Trophoblast cell (in vitro differentiated cells and primary cell): Measurements from ENCODE around the gene COA1.

Experiments
- DNase-seq, 2 donors: peaks; one replicate each; pipeline ENCODE4 v3.0.0-alpha.2; 2016
- H2AFZ ChIP-seq: 2 replicates; pipeline ENCODE4 v1.6.1; 2013; ENCODE audit warnings: low read length, moderate library complexity, mild to moderate bottlenecking; ENCODE audit not compliant: insufficient read depth, poor library complexity
- H2AK5ac ChIP-seq: 2 replicates; pipeline ENCODE4 v1.6.1; 2013; ENCODE audit warnings: mild to moderate bottlenecking, low read length
- H2BK120ac ChIP-seq: 2 replicates; pipeline ENCODE4 v1.6.1; 2013; ENCODE audit warnings: low read length, mild to moderate bottlenecking, moderate library complexity; ENCODE audit not compliant: insufficient read depth, poor library complexity
- H2BK12ac ChIP-seq: 2 replicates; pipeline ENCODE4 v1.6.1; 2013; ENCODE audit warnings: mild to moderate bottlenecking, low read length, moderate library complexity
- H2BK5ac ChIP-seq: 2 replicates; pipeline ENCODE4 v1.6.1; 2013; ENCODE audit warnings: low read length, low read depth, moderate library complexity, mild to moderate bottlenecking; ENCODE audit not compliant: poor library complexity
- H3K14ac ChIP-seq: 2 replicates; pipeline ENCODE4 v1.6.1; 2013; ENCODE audit warnings: mild to moderate bottlenecking, low read length
- H3K18ac ChIP-seq: 2 replicates; pipeline ENCODE4 v1.6.1; 2013; ENCODE audit warnings: mild to moderate bottlenecking, low read length
- H3K23ac ChIP-seq: 2 replicates; pipeline ENCODE4 v1.6.1; 2013; ENCODE audit warnings: low read length
- H3K27ac ChIP-seq: 2 replicates; pipeline ENCODE4 v1.5.1; 2013; ENCODE audit warnings: low read depth, mild to moderate bottlenecking, inconsistent platforms, low read length, moderate library complexity
- H3K27me3 ChIP-seq: 2 replicates; pipeline ENCODE4 v1.6.1; 2013; ENCODE audit warnings: inconsistent platforms, mild to moderate bottlenecking, low read length, moderate library complexity; ENCODE audit not compliant: insufficient read depth
- H3K36me3 ChIP-seq, 2 experiments: 1 replicate in 1 of 2; 2 replicates in 1 of 2; pipeline ENCODE4 v1.6.1; 2013; ENCODE audit warnings: low read length in 2 of 2, mild to moderate bottlenecking in 2 of 2, moderate library complexity in 1 of 2; ENCODE audit not compliant: insufficient read depth in 2 of 2, control insufficient read depth in 1 of 2
- H3K4ac ChIP-seq: 2 replicates; pipeline ENCODE4 v1.6.1; 2013; ENCODE audit warnings: low read depth, mild to moderate bottlenecking, low read length, moderate library complexity
- H3K4me1 ChIP-seq, 2 experiments: 1 replicate in 1 of 2; 2 replicates in 1 of 2; pipeline ENCODE4 v1.6.1; 2013; ENCODE audit warnings: low read length in 2 of 2, mild to moderate bottlenecking in 2 of 2, moderate library complexity in 1 of 2; ENCODE audit not compliant: insufficient read depth in 2 of 2, control insufficient read depth in 1 of 2
- H3K4me2 ChIP-seq: 2 replicates; pipeline ENCODE4 v1.6.1; 2013; ENCODE audit warnings: inconsistent platforms, mild to moderate bottlenecking, low read length, moderate library complexity
- H3K4me3 ChIP-seq: 2 replicates; pipeline ENCODE4 v1.5.1; 2013; ENCODE audit warnings: mild to moderate bottlenecking, low read depth, low read length, inconsistent platforms
- H3K79me1 ChIP-seq: one replicate; pipeline ENCODE4 v1.6.1; 2013; ENCODE audit warnings: low read length
- H3K79me2 ChIP-seq: 2 replicates; pipeline ENCODE4 v1.6.1; 2013; ENCODE audit warnings: low read length, mild to moderate bottlenecking; ENCODE audit not compliant: control insufficient read depth, insufficient read depth, poor library complexity
- H3K9ac ChIP-seq: 2 replicates; pipeline ENCODE4 v1.6.1; 2013; ENCODE audit warnings: mild to moderate bottlenecking, low read length
- H3K9me3 ChIP-seq: 2 replicates; pipeline ENCODE4 v1.6.1; 2013; ENCODE audit warnings: low read depth, mild to moderate bottlenecking, control low read depth, inconsistent platforms, low read length; ENCODE audit not compliant: insufficient read depth
- H4K12ac ChIP-seq: 2 replicates; pipeline ENCODE4 v1.6.1; 2013; ENCODE audit warnings: low read depth, mild to moderate bottlenecking, low read length, moderate library complexity
- H4K8ac ChIP-seq: 2 replicates; pipeline ENCODE4 v1.6.1; 2013; ENCODE audit warnings: low read depth, mild to moderate bottlenecking, low read length, moderate library complexity
- H4K91ac ChIP-seq: one replicate; pipeline ENCODE4 v1.6.1; 2013; ENCODE audit warnings: low read depth, mild to moderate bottlenecking, low read length, moderate library complexity
- WGBS: extraction: QIAGEN DNeasy Blood & Tissue Kit; methylation state at CpG from one replicate; pipeline ENCODE4 v1.1.7; 2013; ENCODE audit warnings: missing lambda C conversion rate; ENCODE audit not compliant: insufficient read length, insufficient coverage; ENCODE audit errors: extremely low coverage; 5-methylcytosine and 5-hydroxymethylcytosine counted together

COA1 gene

GRCh38 chr7:43693687-43694398, 35.5 kb downstream of the COA1 start:
- Histone ChIP-seq H3K27ac (no peak overlapping the region), H4K12ac (no peak overlapping the region), H3K4me1 (peaks cover 0 to 5% of the 10 kb centered on the region in 2 experiments), H3K4ac (peak overlapping the region; percentile 47), H3K23ac (no peak overlapping the region), H3K79me1 (no peaks in the 10 kb centered on the region), H3K27me3 (no peaks in the 10 kb centered on the region), H3K14ac (no peak overlapping the region), H3K4me2 (no peak overlapping the region), H2AFZ (no peak overlapping the region), H2BK12ac (no peak overlapping the region), H3K9ac (no peak overlapping the region), H3K9me3 (no peaks in the 10 kb centered on the region), H4K8ac (no peak overlapping the region), H3K36me3 (no peaks in the 10 kb centered on the region), H2AK5ac (no peak overlapping the region), H2BK120ac (no peak overlapping the region), H3K18ac (no peak overlapping the region), H4K91ac (no peak overlapping the region), H2BK5ac (no peak overlapping the region), H3K4me3 (no peak overlapping the region), H3K79me2 (peaks cover 3% of the 10 kb centered on the region)
- 100% methylated on average over 3 of the region's 4 CpGs for WGBS
- no peak for DNase-seq

GRCh38 chr7:43692582-43693373, 36.5 kb downstream of the COA1 start:
- no peak overlapping the region for H2BK120ac ChIP-seq
- H2AFZ ChIP-seq: no peak overlapping the region
- no peak for DNase-seq
- no peak overlapping the region for H4K91ac ChIP-seq
- H2BK5ac ChIP-seq: no peak overlapping the region
- H3K27me3 ChIP-seq: no peaks in the 10 kb centered on the region
- no CpG with 5 or more reads among the region's 2 CpGs for WGBS
- H3K9me3 ChIP-seq: no peaks in the 10 kb centered on the region
- H3K23ac ChIP-seq: no peak overlapping the region
- H4K12ac ChIP-seq: no peak overlapping the region
- H3K14ac ChIP-seq: no peak overlapping the region
- H3K36me3 ChIP-seq: no peaks in the 10 kb centered on the region
- H2AK5ac ChIP-seq: no peak overlapping the region
- H3K4ac ChIP-seq: no peak overlapping the region
- H3K18ac ChIP-seq: no peak overlapping the region
- H3K4me2 ChIP-seq: no peak overlapping the region
- peaks cover 0 to 5% of the 10 kb centered on the region in 2 experiments for H3K4me1 ChIP-seq
- H3K9ac ChIP-seq: no peak overlapping the region
- H3K4me3 ChIP-seq: no peak overlapping the region
- H2BK12ac ChIP-seq: no peak overlapping the region
- no peak overlapping the region for H4K8ac ChIP-seq
- no peaks in the 10 kb centered on the region for H3K79me1 ChIP-seq
- peaks cover 3% of the 10 kb centered on the region for H3K79me2 ChIP-seq
- H3K27ac ChIP-seq: no peak overlapping the region

- WGBS: no CpG with 5 or more reads among the region's 3 CpGs
Measured at GRCh38 chr7:43691611-43692010, 37.7 kb downstream of the COA1 start.

GRCh38 chr7:43689115-43689514, 40.2 kb downstream of the COA1 start:
- H3K14ac ChIP-seq: no peak overlapping the region
- peaks cover 3% of the 10 kb centered on the region for H3K79me2 ChIP-seq
- H3K9ac ChIP-seq: no peak overlapping the region
- no CpG with 5 or more reads among the region's 1 CpG for WGBS
- H4K91ac ChIP-seq: no peak overlapping the region
- H3K4me2 ChIP-seq: no peak overlapping the region
- H3K18ac ChIP-seq: no peak overlapping the region
- H3K23ac ChIP-seq: no peak overlapping the region
- H4K12ac ChIP-seq: no peak overlapping the region
- H3K4ac ChIP-seq: no peak overlapping the region
- H2AK5ac ChIP-seq: no peak overlapping the region
- no peaks in the 10 kb centered on the region for H3K79me1 ChIP-seq
- no peaks in the 10 kb centered on the region for H3K27me3 ChIP-seq
- H3K27ac ChIP-seq: no peak overlapping the region
- no peak overlapping the region for H2BK12ac ChIP-seq
- H3K4me3 ChIP-seq: no peak overlapping the region
- H3K4me1 ChIP-seq: peaks cover 0 to 5% of the 10 kb centered on the region in 2 experiments
- no peak overlapping the region for H4K8ac ChIP-seq
- H2BK120ac ChIP-seq: no peak overlapping the region
- no peaks in the 10 kb centered on the region for H3K9me3 ChIP-seq
- H2BK5ac ChIP-seq: no peak overlapping the region
- DNase-seq: no peak
- no peaks in the 10 kb centered on the region for H3K36me3 ChIP-seq
- no peak overlapping the region for H2AFZ ChIP-seq

More at GRCh38 chr7:43691611-43692010, 37.7 kb downstream of the COA1 start:
- no peaks in the 10 kb centered on the region for H3K27me3 ChIP-seq
- no peak overlapping the region for H3K23ac ChIP-seq
- H3K9ac ChIP-seq: no peak overlapping the region
- peaks cover 3% of the 10 kb centered on the region for H3K79me2 ChIP-seq
- no peak overlapping the region for H2BK12ac ChIP-seq
- H3K4me1 ChIP-seq: peaks cover 0 to 5% of the 10 kb centered on the region in 2 experiments
- no peak overlapping the region for H4K91ac ChIP-seq
- H4K8ac ChIP-seq: no peak overlapping the region
- no peak overlapping the region for H4K12ac ChIP-seq
- H3K4me3 ChIP-seq: no peak overlapping the region
- no peak overlapping the region for H2AK5ac ChIP-seq
- no peaks in the 10 kb centered on the region for H3K79me1 ChIP-seq
- no peaks in the 10 kb centered on the region for H3K9me3 ChIP-seq
- no peak overlapping the region for H3K14ac ChIP-seq
- H3K4ac ChIP-seq: peak overlapping the region; percentile 70
- H3K27ac ChIP-seq: no peak overlapping the region
- no peak overlapping the region for H3K4me2 ChIP-seq
- no peak for DNase-seq
- H3K18ac ChIP-seq: no peak overlapping the region
- no peak overlapping the region for H2AFZ ChIP-seq
- H2BK5ac ChIP-seq: no peak overlapping the region
- no peaks in the 10 kb centered on the region for H3K36me3 ChIP-seq
- H2BK120ac ChIP-seq: no peak overlapping the region
